Measurements from ENCODE around the gene LEPROT.
"Not testable (repeated sequence)": the region's sequence is repeated elsewhere in the genome, so short reads cannot be mapped to it uniquely, and the experiment has no call there.

LEPROT gene

GRCh38 chr1:65420590-65421350, at the start of gene LEPROT, which contains the start of gene LEPR:
LEPROT (plus strand) TSS chr1:65420668; CDS start chr1:65420725, 57 bp downstream.
LEPR (plus strand) TSS chr1:65420668; CDS start chr1:65565566, 144,898 bp downstream.
- no peak for DNase-seq (ENCODE audit: low spot score)

- no peak for DNase-seq (ENCODE audit: low spot score)
Measured at GRCh38 chr1:65371544-65371943, 48.9 kb upstream of the LEPROT start.

GRCh38 chr1:65372557-65372956, 47.9 kb upstream of the LEPROT start:
- DNase-seq (ENCODE audit: low spot score) = no peak

- no peak for DNase-seq (ENCODE audit: low spot score)
Measured at GRCh38 chr1:65377496-65378246, 42.8 kb upstream of the LEPROT start.

- no peak for DNase-seq (ENCODE audit: low spot score)
Measured at GRCh38 chr1:65378247-65378946, 42.1 kb upstream of the LEPROT start.

GRCh38 chr1:65384426-65384825, 36.0 kb upstream of the LEPROT start:
- not testable (repeated sequence) for DNase-seq (ENCODE audit: low spot score)

- no peak for DNase-seq (ENCODE audit: low spot score)
Measured at GRCh38 chr1:65386439-65386838, 34.0 kb upstream of the LEPROT start.

- DNase-seq (ENCODE audit: low spot score) = no peak
Measured at GRCh38 chr1:65387821-65388220, 32.6 kb upstream of the LEPROT start.

- DNase-seq (ENCODE audit: low spot score) = peak; percentile 30
Measured at GRCh38 chr1:65388908-65389695, 31.4 kb upstream of the LEPROT start.

- no peak for DNase-seq (ENCODE audit: low spot score)
Measured at GRCh38 chr1:65392497-65392896, 28.0 kb upstream of the LEPROT start.

- peak; percentile 66 for DNase-seq (ENCODE audit: low spot score)
Measured at GRCh38 chr1:65393347-65393746, 27.1 kb upstream of the LEPROT start.

GRCh38 chr1:65393928-65394327, 26.5 kb upstream of the LEPROT start:
- DNase-seq (ENCODE audit: low spot score) = no peak

GRCh38 chr1:65395887-65396612, 24.4 kb upstream of the LEPROT start:
- no peak for DNase-seq (ENCODE audit: low spot score)

- no peak for DNase-seq (ENCODE audit: low spot score)
Measured at GRCh38 chr1:65398083-65398482, 22.4 kb upstream of the LEPROT start.

GRCh38 chr1:65399003-65399402, 21.5 kb upstream of the LEPROT start:
- no peak for DNase-seq (ENCODE audit: low spot score)

- no peak for DNase-seq (ENCODE audit: low spot score)
Measured at GRCh38 chr1:65401612-65402011, 18.9 kb upstream of the LEPROT start.

- DNase-seq (ENCODE audit: low spot score) = no peak
Measured at GRCh38 chr1:65404941-65405340, 15.5 kb upstream of the LEPROT start.

- no peak for DNase-seq (ENCODE audit: low spot score)
Measured at GRCh38 chr1:65407877-65408276, 12.6 kb upstream of the LEPROT start.

- no peak for DNase-seq (ENCODE audit: low spot score)
Measured at GRCh38 chr1:65409314-65409713, 11.2 kb upstream of the LEPROT start.

- DNase-seq (ENCODE audit: low spot score) = no peak
Measured at GRCh38 chr1:65409816-65410326, 10.6 kb upstream of the LEPROT start.
